NT2/D1 (cell line): ENCODE measurements around the gene DNASE2.

ENCODE experiments used
- SUZ12 ChIP-seq: IDR thresholded peaks from 2 replicates; pipeline ENCODE4 v1.6.1; 2011; ENCODE audit not compliant: insufficient read length, insufficient read depth; ENCODE audit errors: extremely low read depth
- YY1 ChIP-seq: IDR thresholded peaks from 2 replicates; pipeline ENCODE4 v1.6.1; 2011; ENCODE audit not compliant: insufficient read length, insufficient read depth
- ZNF274 ChIP-seq: IDR thresholded peaks from 2 replicates; pipeline ENCODE4 v1.6.1; 2011; ENCODE audit warnings: mild to moderate bottlenecking, low read depth, low read length

- TF ChIP-seq ZNF274: no peak
- no peak for TF ChIP-seq YY1
- TF ChIP-seq SUZ12: no peak
Measured at GRCh38 chr19:12918253-12918652, 37.0 kb upstream of the DNASE2 start.
